SK-N-SH (cell line): Measurements from ENCODE around the gene CD96. TPM values are rescaled to one million over a fixed set of nuclear protein-coding genes. Genes with fewer than 3 reads are reported as not detected.

Experiments used
- CTCF ChIA-PET: fragments of 300-600, 350-600 bp; formaldehyde crosslinking; extraction: SDS; loops from one replicate; lab custom pipeline; 2021; lab: Yijun Ruan, JAX
- POLR2A ChIA-PET: fragments of 350-600 bp; sonication (Branson Sonifier 250); formaldehyde crosslinking; extraction: SDS; loops from one replicate; lab custom pipeline; 2020; ENCODE audit warnings: antibody characterized with exemption, inconsistent platforms; lab: Yijun Ruan, JAX
- DNase-seq: peaks from one replicate; pipeline ENCODE4 v3.0.0; 2012
- H2AFZ ChIP-seq: fragments of 200-600 bp; sonication (generic); 2 replicates; pipeline ENCODE4 v1.8.1; 2016; ENCODE audit warnings: antibody characterized with exemption, mild to moderate bottlenecking, low read depth
- H3F3A ChIP-seq: fragments of 200-600 bp; sonication (generic); replicated peaks from 2 replicates; pipeline ENCODE3; 2016; ENCODE audit warnings: antibody characterized with exemption, mild to moderate bottlenecking; ENCODE audit not compliant: insufficient read depth
- H3K27ac ChIP-seq, 2 experiments: fragments of 200-500 bp in 1 of 2; fragments of 200-600 bp in 1 of 2; sonication (Bioruptor generic) in 1 of 2; sonication (generic), shearing (Covaris generic) in 1 of 2; 2 replicates each; pipeline versions ENCODE4 v1.5.1 to v1.6.1; 2014 to 2016; ENCODE audit warnings: low read depth in 2 of 2, inconsistent platforms in 1 of 2, low read length in 1 of 2, mild to moderate bottlenecking in 1 of 2, mixed read lengths in 1 of 2
- H3K27me3 ChIP-seq: fragments of 200-600 bp; sonication (generic), shearing (Covaris generic); 2 replicates; pipeline ENCODE4 v1.6.1; 2016; ENCODE audit warnings: mixed run types; ENCODE audit not compliant: insufficient read depth
- H3K36me3 ChIP-seq, 2 experiments: fragments of 200-500 bp in 1 of 2; fragments of 200-600 bp in 1 of 2; sonication (Bioruptor generic) in 1 of 2; sonication (generic) in 1 of 2; replicated peaks in 1 of 2; 2 replicates each; pipeline versions ENCODE3 to v1.5.1; 2014 to 2016; ENCODE audit warnings: low read length in 1 of 2, mild to moderate bottlenecking in 1 of 2; ENCODE audit not compliant: insufficient read depth in 2 of 2, control insufficient read depth in 1 of 2
- H3K4me1 ChIP-seq, 2 experiments: fragments of 200-500 bp in 1 of 2; fragments of 200-600 bp in 1 of 2; sonication (Bioruptor generic) in 1 of 2; sonication (generic), shearing (Covaris generic) in 1 of 2; 2 replicates each; pipeline versions ENCODE4 v1.5.1 to v1.6.1; 2014 to 2016; ENCODE audit warnings: low read depth in 1 of 2, low read length in 1 of 2, mixed run types in 1 of 2; ENCODE audit not compliant: insufficient read depth in 2 of 2, control insufficient read depth in 1 of 2
- H3K4me2 ChIP-seq: fragments of 200-600 bp; sonication (generic), shearing (Covaris generic); 2 replicates; pipeline ENCODE4 v1.6.1; 2017; ENCODE audit warnings: mixed run types
- H3K4me3 ChIP-seq, 2 experiments: fragments of 200-500 bp in 1 of 2; fragments of 200-600 bp in 1 of 2; sonication (Bioruptor generic) in 1 of 2; sonication (generic), shearing (Covaris generic) in 1 of 2; 2 replicates each; pipeline versions ENCODE4 v1.5.1 to v1.8.1; 2014 to 2016; ENCODE audit warnings: low read depth in 2 of 2, inconsistent platforms in 1 of 2, low read length in 1 of 2, mild to moderate bottlenecking in 1 of 2, mixed read lengths in 1 of 2, moderate library complexity in 1 of 2
- H3K79me2 ChIP-seq: fragments of 200-600 bp; sonication (generic); 2 replicates; pipeline ENCODE4 v1.8.1; 2017; ENCODE audit warnings: mild to moderate bottlenecking; ENCODE audit not compliant: insufficient read depth
- H3K9ac ChIP-seq: fragments of 200-600 bp; sonication (generic); 2 replicates; pipeline ENCODE4 v1.6.1; 2017; ENCODE audit warnings: mixed run types
- H3K9me2 ChIP-seq: fragments of 200-600 bp; sonication (generic); 2 replicates; pipeline ENCODE4 v1.6.1; 2017; ENCODE audit warnings: mixed run types
- H3K9me3 ChIP-seq: fragments of 200-600 bp; sonication (generic); 2 replicates; pipeline ENCODE4 v1.6.1; 2017; ENCODE audit warnings: mixed run types, mild to moderate bottlenecking, moderate library complexity
- H4K20me1 ChIP-seq: fragments of 200-600 bp; sonication (generic); 2 replicates; pipeline ENCODE4 v1.6.1; 2017; ENCODE audit warnings: mild to moderate bottlenecking, mixed run types; ENCODE audit not compliant: insufficient read depth
- CHD2 ChIP-seq: fragments of 150-350 bp; IDR thresholded peaks from 2 replicates; pipeline ENCODE4 v1.6.1; 2018; ENCODE audit warnings: low read length; ENCODE audit not compliant: partially characterized antibody
- ELF1 ChIP-seq: IDR thresholded peaks from 2 replicates; pipeline ENCODE4 v1.4.0; 2012
- FOSL2 ChIP-seq: IDR thresholded peaks from 2 replicates; pipeline ENCODE4 v1.4.0; 2012; ENCODE audit warnings: low read depth, mild to moderate bottlenecking, moderate library complexity, borderline replicate concordance
- FOXM1 ChIP-seq: IDR thresholded peaks from 2 replicates; pipeline ENCODE4 v1.4.0; 2012; ENCODE audit warnings: low read depth, mild to moderate bottlenecking
- GABPA ChIP-seq: IDR thresholded peaks from 2 replicates; pipeline ENCODE4 v1.4.0; 2012; ENCODE audit warnings: low read depth, mild to moderate bottlenecking
- IRF3 ChIP-seq: fragments of 150-350 bp; IDR thresholded peaks from 2 replicates; pipeline ENCODE4 v1.6.1; 2016; ENCODE audit warnings: mild to moderate bottlenecking, low read depth, low read length
- MAX ChIP-seq: IDR thresholded peaks from 2 replicates; pipeline ENCODE4 v1.4.0; 2012; ENCODE audit warnings: low read depth
- MEF2A ChIP-seq: IDR thresholded peaks from 2 replicates; pipeline ENCODE4 v1.4.0; 2012; ENCODE audit warnings: low read depth, borderline replicate concordance
- PBX3 ChIP-seq: IDR thresholded peaks from 2 replicates; pipeline ENCODE4; 2012
- RFX5 ChIP-seq: IDR thresholded peaks from 2 replicates; pipeline ENCODE4 v1.6.1; 2012; ENCODE audit warnings: mild to moderate bottlenecking, improper control_type of control experiment, low read length
- SIN3A ChIP-seq: IDR thresholded peaks from 2 replicates; pipeline ENCODE4 v1.6.1; 2012; ENCODE audit warnings: low read depth, mild to moderate bottlenecking, low read length, moderate library complexity, borderline replicate concordance
- SMC3 ChIP-seq: IDR thresholded peaks from 2 replicates; pipeline ENCODE4 v1.6.1; 2012; ENCODE audit warnings: low read depth, low read length, improper control_type of control experiment
- TAF1 ChIP-seq: IDR thresholded peaks from 2 replicates; pipeline ENCODE4 v1.6.1; 2012; ENCODE audit warnings: low read depth, mild to moderate bottlenecking, low read length, moderate library complexity, borderline replicate concordance
- USF1 ChIP-seq: IDR thresholded peaks from 2 replicates; pipeline ENCODE4 v1.4.0; 2012; ENCODE audit warnings: low read depth, borderline replicate concordance
- USF2 ChIP-seq: fragments of 150-350 bp; IDR thresholded peaks from 2 replicates; pipeline ENCODE4 v1.6.1; 2017; ENCODE audit warnings: antibody characterized with exemption, low read length, low read depth, borderline replicate concordance
- ZBTB33 ChIP-seq: IDR thresholded peaks from 2 replicates; pipeline ENCODE4 v1.4.0; 2012; ENCODE audit warnings: low read depth, borderline replicate concordance
- WGBS: methylation state at CpG from one replicate; pipeline ENCODE4 v1.1.6; 2017; ENCODE audit warnings: low lambda C conversion rate; 5-methylcytosine and 5-hydroxymethylcytosine counted together
- polyA plus RNA-seq, 3 experiments: library from polyadenylated mRNA; depleted of rRNA; stranded (reverse); fragments of >200 nt; gene quantifications; 2 replicates each; pipeline ENCODE4 v1.2.3, GENCODE V29; 2012

CD96 gene
- polyA plus RNA-seq, 1 of the 3 experiments (the other 2 are of a cell fraction) = 0.02 TPM

GRCh38 chr3:111594781-111595180, 52.8 kb downstream of the CD96 start:
- POLR2A ChIA-PET = no interaction called here
- no peak for TF ChIP-seq SIN3A
- no peak for TF ChIP-seq ELF1
- no peak for TF ChIP-seq CHD2
- no peak for TF ChIP-seq IRF3
- no peak for TF ChIP-seq MAX
- TF ChIP-seq TAF1 = no peak
- TF ChIP-seq PBX3 = no peak
- TF ChIP-seq USF2 = no peak
- TF ChIP-seq USF1 = no peak
- no peak for TF ChIP-seq RFX5
- TF ChIP-seq GABPA = no peak
- no peak for TF ChIP-seq SMC3

GRCh38 chr3:111595232-111595631, 53.2 kb downstream of the CD96 start, which contains the start of gene ZBED2:
ZBED2 (minus strand) TSS chr3:111595346; CDS start chr3:111594201, 1,145 bp downstream.
- H3K9me2 ChIP-seq = no peaks in the 10 kb centered on the region
- H3K4me2 ChIP-seq = peak within 1 kb of the TSS; percentile 32
- H3K4me1 ChIP-seq = peaks cover 0 to 47% of the 10 kb centered on the region in 2 experiments; a peak in 3 of 4 replicates
- WGBS = 59% methylated on average over 1 of the region's 2 CpGs
- H3K9me3 ChIP-seq = no peaks in the 10 kb centered on the region
- no peak for TF ChIP-seq MEF2A
- no peak for TF ChIP-seq ZBTB33
- no peak for TF ChIP-seq IRF3
- no peak for TF ChIP-seq FOXM1
- TF ChIP-seq FOSL2 = no peak
- TF ChIP-seq MAX = no peak
- TF ChIP-seq USF2 = no peak
- no peaks in the 10 kb centered on the region for H3K27me3 ChIP-seq
- no peaks in the 10 kb centered on the region for H4K20me1 ChIP-seq
- no peaks in the 10 kb centered on the region for H3K36me3 ChIP-seq
- peak within 1 kb of the TSS; percentile 16 to 68; a peak in 3 of 4 replicates for H3K27ac ChIP-seq
- peak within 1 kb of the TSS; percentile 23; the same call in 1 of the 2 replicates for H2AFZ ChIP-seq
- H3K9ac ChIP-seq = peak within 1 kb of the TSS; percentile 14; the same call in 1 of the 2 replicates
- no peak within 1 kb of the TSS for H3K4me3 ChIP-seq
- peaks cover 25% of the 10 kb centered on the region for H3F3A ChIP-seq
- ChIA-PET CTCF (no interaction called here), POLR2A (no interaction called here)
- no peaks in the 10 kb centered on the region for H3K79me2 ChIP-seq
- no peak for DNase-seq

More at GRCh38 chr3:111594781-111595180, 52.8 kb downstream of the CD96 start:
- no peaks in the 10 kb centered on the region for H3K79me2 ChIP-seq
- H3K4me3 ChIP-seq = no peak overlapping the region
- peaks cover 25% of the 10 kb centered on the region for H3F3A ChIP-seq
- H2AFZ ChIP-seq = no peak overlapping the region
- H3K9me2 ChIP-seq = no peaks in the 10 kb centered on the region
- H3K36me3 ChIP-seq = no peaks in the 10 kb centered on the region
- CTCF ChIA-PET = no interaction called here
- no peaks in the 10 kb centered on the region for H4K20me1 ChIP-seq
- DNase-seq = no peak
- WGBS = 0% methylated on average over 1 of the region's 1 CpG
- H3K27ac ChIP-seq = peak overlapping the region; percentile 16 to 68; a peak in 3 of 4 replicates
- no peaks in the 10 kb centered on the region for H3K9me3 ChIP-seq
- H3K4me1 ChIP-seq = peaks cover 0 to 51% of the 10 kb centered on the region in 2 experiments; a peak in 3 of 4 replicates
- H3K27me3 ChIP-seq = no peaks in the 10 kb centered on the region
- peak overlapping the region; percentile 14; the same call in 1 of the 2 replicates for H3K9ac ChIP-seq
- peak overlapping the region; percentile 32 for H3K4me2 ChIP-seq
